K562 (cell line): Measurements from ENCODE around the gene TRDMT1. TPM values are rescaled to one million over a fixed set of nuclear protein-coding genes. Genes with fewer than 3 reads are reported as not detected.

Experiments used
- ATAC-seq: fragments of 200-7000 bp; cut with Tn5 transposase; 3 replicates; pipeline ENCODE4 v1.9.1; 2020; ENCODE audit warnings: moderate library complexity
- BruUV-seq: library from RNA; stranded (reverse); fragments of 400-500 nt; replicated peaks from 2 replicates; lab custom pipeline; 2021; lab: Mats Ljungman, UMichigan
- CTCF ChIA-PET: fragments of 300-600 bp; formaldehyde crosslinking; extraction: SDS; loops from one replicate; lab custom pipeline; 2021; ENCODE audit warnings: low intra/inter-chr PET ratio; lab: Yijun Ruan, JAX
- POLR2A ChIA-PET: fragments of 300-600, 350-650 bp; sonication (Branson Sonifier 250); formaldehyde crosslinking; extraction: SDS; loops from one replicate; lab custom pipeline; 2021; ENCODE audit warnings: antibody characterized with exemption, inconsistent platforms; lab: Yijun Ruan, JAX
- DNase-seq, 4 experiments: peaks; one replicate each; pipeline versions ENCODE4 v3.0.0 to v3.0.0-alpha.2; 2011 to 2018; ENCODE audit warnings: low spot score in 3 of 4, mixed read lengths in 3 of 4; ENCODE audit errors: extremely low read depth in 1 of 4
- FAIRE-seq: peaks from 2 replicates; lab custom pipeline; 2011; peaks lifted over from hg19 to GRCh38; lab: Jason Lieb, UNC
- H2AFZ ChIP-seq: 2 replicates; pipeline ENCODE4 v1.6.0; 2011; ENCODE audit warnings: low read depth, low read length, control low read depth, inconsistent platforms
- H3K27ac ChIP-seq: fragments of 200-600 bp; 3 replicates; pipeline ENCODE4 v1.8.0; 2011; ENCODE audit warnings: low read depth, mild to moderate bottlenecking, control low read depth, inconsistent platforms, low read length, moderate library complexity, mixed read lengths; ENCODE audit errors: extremely low read depth
- H3K27me3 ChIP-seq, 2 experiments: fragments of 300-600 bp in 1 of 2; 2 replicates in 1 of 2; 3 replicates in 1 of 2; pipeline versions ENCODE4 v1.6.0 to v1.8.0; 2011; ENCODE audit warnings: inconsistent platforms in 2 of 2, low read length in 2 of 2, mild to moderate bottlenecking in 1 of 2, mixed read lengths in 1 of 2, moderate library complexity in 1 of 2; ENCODE audit not compliant: control insufficient read depth in 2 of 2, insufficient read depth in 2 of 2
- H3K36me3 ChIP-seq: fragments of 300-600 bp; 3 replicates; pipeline ENCODE4 v1.8.0; 2011; ENCODE audit warnings: mild to moderate bottlenecking, low read length, inconsistent platforms; ENCODE audit not compliant: control insufficient read depth, insufficient read depth
- H3K4me1 ChIP-seq, 2 experiments: fragments of 200-600 bp in 1 of 2; replicated peaks in 1 of 2; 2 replicates in 1 of 2; 3 replicates in 1 of 2; pipeline versions ENCODE4 v1.5.1 to v1.8.0; 2011; ENCODE audit warnings: inconsistent platforms in 2 of 2, low read length in 2 of 2, mild to moderate bottlenecking in 1 of 2, mixed read lengths in 1 of 2, moderate library complexity in 1 of 2; ENCODE audit not compliant: control insufficient read depth in 2 of 2, insufficient read depth in 2 of 2
- H3K4me2 ChIP-seq: 2 replicates; pipeline ENCODE4 v1.6.1; 2011; ENCODE audit warnings: low read length, control low read depth, inconsistent platforms, mixed read lengths; ENCODE audit not compliant: insufficient read depth
- H3K4me3 ChIP-seq: fragments of 200-600 bp; sonication (generic), shearing (Covaris generic); 2 replicates; pipeline ENCODE4 v1.5.1; 2016; ENCODE audit warnings: control low read depth, inconsistent platforms
- H3K79me2 ChIP-seq: fragments of 200-600 bp; 3 replicates; pipeline ENCODE4 v1.8.0; 2011; ENCODE audit warnings: low read length, inconsistent platforms; ENCODE audit not compliant: control insufficient read depth, insufficient read depth
- H3K9ac ChIP-seq, 2 experiments: 2 replicates each; pipeline versions ENCODE4 v1.6.0 to v1.6.1; 2011; ENCODE audit warnings: low read depth in 2 of 2, low read length in 2 of 2, control low read depth in 1 of 2, inconsistent platforms in 1 of 2, mild to moderate bottlenecking in 1 of 2, mixed read lengths in 1 of 2; ENCODE audit not compliant: insufficient read depth in 1 of 2
- H3K9me1 ChIP-seq: one replicate; pipeline ENCODE4 v1.6.0; 2011; ENCODE audit warnings: inconsistent platforms, mild to moderate bottlenecking, low read length, moderate library complexity; ENCODE audit not compliant: control insufficient read depth, insufficient read depth
- H3K9me3 ChIP-seq: replicated peaks from 2 replicates; pipeline ENCODE4 v1.5.1; 2011; ENCODE audit warnings: low read depth, low read length, inconsistent platforms; ENCODE audit not compliant: control insufficient read depth, insufficient read depth
- H4K20me1 ChIP-seq: replicated peaks from 2 replicates; pipeline ENCODE4 v1.6.1; 2011; ENCODE audit warnings: low read length, inconsistent platforms, mixed read lengths; ENCODE audit not compliant: control insufficient read depth, insufficient read depth
- AFF4 ChIP-seq: sonication (generic); formaldehyde crosslinking; IDR thresholded peaks from 2 replicates; pipeline ENCODE4 v1.8.0; 2023; ENCODE audit warnings: mild to moderate bottlenecking, missing genetic modification reagents
- ASH1L ChIP-seq: fragments of 450-650 bp; IDR thresholded peaks from 2 replicates; pipeline ENCODE4 v1.6.1; 2018; ENCODE audit warnings: borderline replicate concordance, mild to moderate bottlenecking, low read depth; ENCODE audit not compliant: partially characterized antibody
- ATF4 ChIP-seq: fragments of 450-650 bp; formaldehyde crosslinking; IDR thresholded peaks from 2 replicates; pipeline ENCODE4 v1.4.0; 2022; ENCODE audit warnings: mild to moderate bottlenecking, moderate library complexity
- BHLHE40 ChIP-seq: IDR thresholded peaks from 2 replicates; pipeline ENCODE4 v1.6.1; 2011; ENCODE audit warnings: low read length, improper control_type of control experiment
- CGGBP1 ChIP-seq: fragments of 250-450 bp; sonication (Bioruptor Pico); IDR thresholded peaks from 2 replicates; pipeline ENCODE4 v1.9.0; 2021; ENCODE audit warnings: mild to moderate bottlenecking
- DNMT1 ChIP-seq: fragments of 450-650 bp; IDR thresholded peaks from 2 replicates; pipeline ENCODE4 v1.6.1; 2016; ENCODE audit warnings: antibody characterized with exemption, mild to moderate bottlenecking
- HNRNPH1 ChIP-seq: fragments of 200-400 bp; formaldehyde crosslinking; optimal IDR thresholded peaks from 2 replicates; pipeline ENCODE3; 2017; ENCODE audit warnings: low read depth, mild to moderate bottlenecking, low read length, moderate library complexity
- LCOR ChIP-seq: sonication (generic); formaldehyde crosslinking; IDR thresholded peaks from 2 replicates; pipeline ENCODE4 v1.8.0; 2022; ENCODE audit warnings: mild to moderate bottlenecking, missing genetic modification reagents
- MTF1 ChIP-seq: fragments of 250-450 bp; sonication (Bioruptor Pico); IDR thresholded peaks from 2 replicates; pipeline ENCODE4 v1.9.0; 2021; ENCODE audit warnings: moderate library complexity, mild to moderate bottlenecking, inconsistent platforms, borderline replicate concordance
- SIRT6 ChIP-seq: IDR thresholded peaks from one replicate; pipeline ENCODE4 v1.6.1; 2012; ENCODE audit warnings: low read depth, mild to moderate bottlenecking, control low read depth, inconsistent platforms, low read length, moderate library complexity
- SP1 ChIP-seq: sonication (generic); formaldehyde crosslinking; IDR thresholded peaks from 2 replicates; pipeline ENCODE4 v1.8.1; 2022; ENCODE audit warnings: mild to moderate bottlenecking, missing genetic modification reagents
- TAF7 ChIP-seq: fragments of 450-650 bp; IDR thresholded peaks from 2 replicates; pipeline ENCODE4 v1.6.1; 2016; ENCODE audit warnings: missing genetic modification characterization, missing compliant biosample characterization
- TCF3 ChIP-seq: sonication (generic); formaldehyde crosslinking; IDR thresholded peaks from 2 replicates; pipeline ENCODE4 v1.4.0; 2020; ENCODE audit warnings: mild to moderate bottlenecking, missing genetic modification reagents
- TCF7 ChIP-seq: sonication (generic); IDR thresholded peaks from 2 replicates; pipeline ENCODE4 v1.6.1; 2016; ENCODE audit warnings: antibody characterized with exemption, borderline replicate concordance
- ZNF175 ChIP-seq: fragments of 200-800 bp; sonication (Bioruptor generic); IDR thresholded peaks from 2 replicates; pipeline ENCODE4 v1.6.1; 2016; ENCODE audit warnings: low read depth, mild to moderate bottlenecking, missing genetic modification characterization, missing compliant biosample characterization
- ZNF511 ChIP-seq: sonication (generic); formaldehyde crosslinking; IDR thresholded peaks from 2 replicates; pipeline ENCODE4 v1.8.0; 2022; ENCODE audit warnings: mild to moderate bottlenecking, missing genetic modification reagents
- ZNF589 ChIP-seq: fragments of 200-800 bp; sonication (Bioruptor generic); IDR thresholded peaks from 2 replicates; pipeline ENCODE4 v1.6.1; 2016; ENCODE audit warnings: low read depth, missing genetic modification characterization, missing compliant biosample characterization
- WGBS: fragments of 100-300 bp; shearing (Covaris generic); methylation state at CpG from one replicate; pipeline ENCODE4 v1.1.6; 2016; ENCODE audit warnings: low coverage, mixed read lengths; ENCODE audit not compliant: insufficient coverage; ENCODE audit errors: missing lambda C conversion rate; 5-methylcytosine and 5-hydroxymethylcytosine counted together
- in situ Hi-C: fragments of 300-500 bp; cut with MboI; formaldehyde crosslinking; loops from 4 replicates; pipeline ENCODE4 v1.15.0; 2018; ENCODE audit warnings: inconsistent platforms, mixed read lengths
- intact Hi-C: fragments of 100-400 bp; cut with micrococcal nuclease; formaldehyde crosslinking; loops from 2 replicates; pipeline ENCODE4 v1.14.2; 2022
- polyA plus RNA-seq, 8 experiments: library from polyadenylated mRNA; depleted of rRNA in 4 of 8; stranded (reverse) in 5 of 8; unstranded in 3 of 8; fragments of >200 nt; fragmentation: Nextera tagmentation in 2 of 8; fragmentation: Illumina TruSeq in 1 of 8; extraction: Ambion mirVana in 2 of 8; extraction: Trizol in 1 of 8; gene quantifications; 2 replicates each; pipeline versions ENCODE4 v1.2.1 to v1.2.3, GENCODE V29; 2011 to 2014; ENCODE audit warnings: inconsistent platforms in 1 of 8, missing spikeins in 1 of 8
- total RNA-seq, 7 experiments: library from RNA; depleted of rRNA in 6 of 7; stranded (reverse); fragments of >200 nt in 6 of 7; fragmentation: Illumina TruSeq in 2 of 7; extraction: Trizol in 2 of 7; gene quantifications; 2 replicates each; pipeline versions ENCODE4 v1.2.1 to v1.2.3, GENCODE V29; 2011 to 2021; ENCODE audit warnings: low replicate concordance in 1 of 7

Gene TRDMT1
- total and polyA plus RNA-seq, 9 of the 15 experiments (the other 6 are each of a cell fraction or from before 2014, with no cell fraction given): 5.4 to 12.6 (median 9.3) TPM

- no peak for TF ChIP-seq ZNF589 (CRISPR knock-in tag)
- TF ChIP-seq SP1 (CRISPR knock-in tag): no peak
- TF ChIP-seq TCF7: no peak
- TF ChIP-seq BHLHE40: no peak
- no peak for TF ChIP-seq ZNF511 (CRISPR knock-in tag)
- TF ChIP-seq TAF7: no peak
- TF ChIP-seq, all 486 proteins: peak for 6
These were observed 6.4 kb downstream of the TRDMT1 start (continued) for GRCh38 chr10:17195083-17195482.

GRCh38 chr10:17190602-17191001 lies 10.9 kb downstream of the TRDMT1 start:
- H3K9ac ChIP-seq: peak overlapping the region in 1 of 2 experiments; percentile 46; a peak in 1 of 4 replicates
- no peak; the same call in 2 of the 3 replicates for ATAC-seq
- no peaks in the 10 kb centered on the region for H3K9me1 ChIP-seq
- no TSS peak for BruUV-seq
- no peak overlapping the region for H3K4me3 ChIP-seq
- DNase-seq: no peak
- H3K79me2 ChIP-seq: no peaks in the 10 kb centered on the region
- intact Hi-C loops: no loop called here
- CTCF ChIA-PET: no interaction called here
- H3K36me3 ChIP-seq: no peaks in the 10 kb centered on the region
- WGBS: 51% methylated on average over 2 of the region's 2 CpGs
- peak; percentile 6 for FAIRE-seq
- H4K20me1 ChIP-seq: no peaks in the 10 kb centered on the region
- no peak overlapping the region for H2AFZ ChIP-seq
- H3K4me1 ChIP-seq: no peaks in the 10 kb centered on the region
- H3K27ac ChIP-seq: no peak overlapping the region
- POLR2A ChIA-PET: interaction anchor here (0.6 kb wide), 3 partner anchors 14 to 1065 kb away, joined by 3 read pairs; no protein-coding TSS in a partner anchor
- H3K9me3 ChIP-seq: no peaks in the 10 kb centered on the region; the same call in 1 of the 2 replicates
- no peak overlapping the region for H3K4me2 ChIP-seq
- in situ Hi-C loops: no loop called here
- no peaks in the 10 kb centered on the region for H3K27me3 ChIP-seq
- TF ChIP-seq CGGBP1 (CRISPR knock-in tag): no peak
- TF ChIP-seq DNMT1: no peak
- no peak for TF ChIP-seq SIRT6
- TF ChIP-seq LCOR (CRISPR knock-in tag): no peak
- TF ChIP-seq TCF3 (CRISPR knock-in tag): no peak
- no peak for TF ChIP-seq AFF4
- no peak for TF ChIP-seq HNRNPH1
- no peak for TF ChIP-seq ASH1L
- TF ChIP-seq ATF4 (CRISPR knock-in tag): no peak
- TF ChIP-seq MTF1 (CRISPR knock-in tag): no peak
- no peak for TF ChIP-seq ZNF175 (CRISPR knock-in tag)
- TF ChIP-seq SP1 (CRISPR knock-in tag): no peak
